ENCODE data around the gene NCAM2.

NCAM2 gene

DNA sequence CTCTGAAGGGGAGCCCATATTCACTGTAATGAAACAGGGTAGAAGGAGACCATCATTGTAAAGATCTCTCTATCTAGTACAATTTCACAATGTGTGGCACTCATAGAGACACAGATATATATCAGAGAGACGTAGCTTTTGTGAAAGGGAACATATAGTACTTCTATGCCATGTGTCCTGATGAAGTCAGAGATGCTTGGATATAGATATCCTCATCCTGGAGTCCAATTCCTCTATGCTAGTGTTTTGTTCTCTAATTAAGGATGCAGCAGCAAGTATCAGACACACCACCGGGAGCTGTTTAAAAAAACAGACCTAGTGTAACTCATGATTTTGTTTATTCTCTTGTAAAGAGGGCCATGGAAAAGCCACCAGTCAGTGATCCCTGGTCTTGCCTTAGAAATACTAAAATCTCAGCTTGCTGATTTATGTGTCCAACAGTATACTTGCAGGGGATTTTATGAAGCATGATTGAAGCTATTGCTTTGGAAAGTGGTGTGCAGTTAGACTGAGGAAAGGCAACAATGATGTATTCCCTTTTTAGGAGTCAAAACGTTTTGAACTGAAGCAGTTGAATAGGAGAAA, 2.5 kb downstream of the NCAM2 start:
- TF ChIP-seq, protein P1, sequence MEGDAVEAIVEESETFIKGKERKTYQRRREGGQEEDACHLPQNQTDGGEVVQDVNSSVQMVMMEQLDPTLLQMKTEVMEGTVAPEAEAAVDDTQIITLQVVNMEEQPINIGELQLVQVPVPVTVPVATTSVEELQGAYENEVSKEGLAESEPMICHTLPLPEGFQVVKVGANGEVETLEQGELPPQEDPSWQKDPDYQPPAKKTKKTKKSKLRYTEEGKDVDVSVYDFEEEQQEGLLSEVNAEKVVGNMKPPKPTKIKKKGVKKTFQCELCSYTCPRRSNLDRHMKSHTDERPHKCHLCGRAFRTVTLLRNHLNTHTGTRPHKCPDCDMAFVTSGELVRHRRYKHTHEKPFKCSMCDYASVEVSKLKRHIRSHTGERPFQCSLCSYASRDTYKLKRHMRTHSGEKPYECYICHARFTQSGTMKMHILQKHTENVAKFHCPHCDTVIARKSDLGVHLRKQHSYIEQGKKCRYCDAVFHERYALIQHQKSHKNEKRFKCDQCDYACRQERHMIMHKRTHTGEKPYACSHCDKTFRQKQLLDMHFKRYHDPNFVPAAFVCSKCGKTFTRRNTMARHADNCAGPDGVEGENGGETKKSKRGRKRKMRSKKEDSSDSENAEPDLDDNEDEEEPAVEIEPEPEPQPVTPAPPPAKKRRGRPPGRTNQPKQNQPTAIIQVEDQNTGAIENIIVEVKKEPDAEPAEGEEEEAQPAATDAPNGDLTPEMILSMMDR (IDR thresholded peaks at IDR 0.05; ENCODE audit: extremely low read depth, insufficient read depth, missing control alignments) = no peak
- DNase-seq (ENCODE audit: low spot score) = no peak
- in situ Hi-C loops (cut with MboI; ENCODE audit: low pct_unique_long_range_greater_than_20kb, low sequenced_read_pairs, unreplicated experiment) = no loop called here

DNA sequence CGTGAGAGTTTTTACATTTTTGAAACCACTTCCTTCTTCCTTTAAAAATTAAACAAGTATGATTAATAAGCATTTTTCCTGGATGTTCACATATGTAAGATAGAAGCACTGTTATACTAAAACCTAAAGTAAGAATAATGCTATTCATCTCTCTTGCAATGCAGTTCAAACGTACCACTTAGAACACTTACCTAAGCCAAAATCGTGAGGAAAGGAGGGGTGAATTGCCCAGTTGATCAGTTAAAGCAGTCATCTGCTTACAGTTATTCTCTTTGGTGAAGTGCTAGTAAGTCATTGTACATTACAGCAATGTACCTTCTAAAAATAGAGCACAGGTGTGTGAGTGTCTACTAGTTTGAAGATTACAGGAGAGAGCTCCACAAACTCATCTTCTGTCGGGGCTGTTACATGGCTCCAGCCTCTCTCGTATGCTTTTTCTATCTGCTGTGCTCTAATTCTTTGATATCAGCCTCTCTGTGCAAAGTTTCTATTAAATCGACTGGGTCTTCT, 3.4 kb downstream of the NCAM2 start:
- TF ChIP-seq, protein P1 (IDR thresholded peaks at IDR 0.05; ENCODE audit: extremely low read depth, insufficient read depth, missing control alignments) = no peak
- DNase-seq (ENCODE audit: low spot score) = no peak
- in situ Hi-C loops (cut with MboI; ENCODE audit: low pct_unique_long_range_greater_than_20kb, low sequenced_read_pairs, unreplicated experiment) = no loop called here

DNA sequence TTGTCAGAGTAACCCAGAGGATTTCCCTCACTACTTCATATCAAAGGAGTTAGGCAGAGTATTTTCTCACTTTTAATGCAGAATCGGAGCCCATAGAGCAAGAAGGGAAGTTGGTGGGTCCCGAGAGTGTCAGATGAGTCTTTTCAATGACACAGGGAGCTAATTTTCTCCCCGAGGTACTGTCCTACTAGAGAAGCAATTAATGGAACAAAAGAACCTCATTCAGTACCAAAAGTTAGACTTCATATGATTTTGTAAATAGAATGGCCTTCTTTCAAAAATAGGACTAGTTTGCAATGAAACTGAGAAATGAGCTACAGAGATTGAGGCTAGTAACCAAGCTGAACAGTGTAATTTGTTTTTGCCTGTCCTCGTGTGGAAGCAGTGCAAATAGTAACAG, 3.9 kb downstream of the NCAM2 start:
- no peak for DNase-seq (ENCODE audit: low spot score)
- TF ChIP-seq, protein P1 (IDR thresholded peaks at IDR 0.05; ENCODE audit: extremely low read depth, insufficient read depth, missing control alignments) = no peak
- in situ Hi-C loops (cut with MboI; ENCODE audit: low pct_unique_long_range_greater_than_20kb, low sequenced_read_pairs, unreplicated experiment) = no loop called here

DNA sequence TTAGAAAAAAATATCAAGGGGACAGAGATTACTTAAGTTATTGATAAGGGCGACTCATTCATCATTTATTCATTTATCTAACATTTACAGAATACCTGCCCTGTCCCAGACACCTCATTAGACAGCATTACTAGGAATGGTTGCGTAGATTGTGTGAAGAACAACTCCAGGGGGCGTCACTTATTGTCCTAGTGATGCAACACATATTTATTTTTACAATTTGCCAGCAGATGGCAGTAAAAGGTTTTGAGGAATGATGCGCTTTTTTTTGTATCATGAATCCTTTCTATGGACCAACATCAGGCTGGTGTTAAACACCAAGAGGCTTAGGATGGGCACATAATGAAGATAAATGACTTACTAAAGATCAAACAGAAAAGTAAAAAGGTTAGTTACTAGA, 5.5 kb downstream of the NCAM2 start:
- TF ChIP-seq, protein P1 (IDR thresholded peaks at IDR 0.05; ENCODE audit: extremely low read depth, insufficient read depth, missing control alignments) = peak; percentile 21
- no peak for DNase-seq (ENCODE audit: low spot score)
- in situ Hi-C loops (cut with MboI; ENCODE audit: low pct_unique_long_range_greater_than_20kb, low sequenced_read_pairs, unreplicated experiment) = no loop called here

DNA sequence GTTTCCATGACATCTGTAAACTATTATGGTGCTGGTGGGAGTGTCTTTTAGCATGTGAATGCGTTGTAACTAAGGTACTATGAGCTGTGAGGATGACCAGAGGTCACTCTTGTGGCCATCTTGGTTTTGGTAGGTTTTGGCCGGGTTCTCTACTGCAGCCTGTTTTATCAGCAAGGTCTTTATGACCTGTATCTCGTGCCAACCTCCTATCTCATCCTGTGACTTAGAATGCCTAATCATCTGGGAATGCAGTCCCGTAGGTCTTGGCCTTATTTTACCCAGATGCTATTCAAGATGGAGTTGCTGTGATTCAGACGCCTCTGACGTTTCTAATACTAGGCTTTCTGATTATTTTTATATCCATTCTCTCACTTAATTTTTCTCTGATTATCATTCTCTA, 9.4 kb downstream of the NCAM2 start:
- in situ Hi-C loops (cut with MboI; ENCODE audit: low pct_unique_long_range_greater_than_20kb, low sequenced_read_pairs, unreplicated experiment) = no loop called here
- DNase-seq (ENCODE audit: low spot score) = no peak
- TF ChIP-seq, protein P1 (IDR thresholded peaks at IDR 0.05; ENCODE audit: extremely low read depth, insufficient read depth, missing control alignments) = no peak

DNA sequence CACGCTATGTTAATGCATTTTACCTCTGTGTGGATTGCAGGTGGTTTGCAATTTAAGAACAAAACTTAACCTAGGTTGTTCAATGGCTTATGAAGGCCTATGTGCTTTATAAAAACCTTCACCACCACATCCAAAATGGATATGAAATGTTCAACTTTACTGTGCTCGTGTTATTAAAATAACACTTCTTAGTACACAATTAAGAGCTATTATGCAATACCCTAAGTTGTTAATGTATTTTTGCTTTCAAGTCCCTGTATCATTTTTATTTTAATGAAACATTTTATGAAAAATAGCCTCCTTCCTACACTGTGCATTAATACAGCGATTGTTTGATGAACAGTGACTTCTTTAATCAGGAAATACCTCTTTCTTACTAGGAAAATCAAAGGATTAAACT, 12.0 kb downstream of the NCAM2 start:
- DNase-seq (ENCODE audit: low spot score) = no peak
- in situ Hi-C loops (cut with MboI; ENCODE audit: low pct_unique_long_range_greater_than_20kb, low sequenced_read_pairs, unreplicated experiment) = no loop called here

More for the DNA sequence above, 12.0 kb downstream of the NCAM2 start:
- TF ChIP-seq, protein P1 (IDR thresholded peaks at IDR 0.05; ENCODE audit: extremely low read depth, insufficient read depth, missing control alignments) = no peak
